WTC11 (cell line): ENCODE measurements around the gene RBM10. TPM values are rescaled to one million over a fixed set of nuclear protein-coding genes. Genes with fewer than 3 reads are reported as not detected.

Experiments
- ATAC-seq: fragments of 200-7000 bp; cut with Tn5 transposase; 2 replicates; pipeline ENCODE4 v1.10.0; 2021; ENCODE audit warnings: mild to moderate bottlenecking, moderate library complexity
- CTCF ChIA-PET: fragments of 300-600 bp; sonication (Branson Sonifier 250); formaldehyde crosslinking; loops from one replicate; lab custom pipeline; 2021; ENCODE audit warnings: antibody characterized with exemption; lab: Charles Lee
- POLR2A ChIA-PET: fragments of 350-600 bp; sonication (Branson Sonifier 250); formaldehyde crosslinking; loops from one replicate; lab custom pipeline; 2021; ENCODE audit warnings: antibody characterized with exemption; lab: Charles Lee
- DNase-seq: peaks from one replicate; pipeline ENCODE4 v3.0.0; 2021; ENCODE audit warnings: low spot score
- H3K27ac Mint-ChIP-seq: 2 replicates; pipeline ENCODE4 v1.8.0; 2021; ENCODE audit warnings: mixed read lengths
- H3K27me3 Mint-ChIP-seq: 2 replicates; pipeline ENCODE4 v1.8.0; 2021; ENCODE audit warnings: low read depth, mild to moderate bottlenecking, moderate library complexity, mixed read lengths
- H3K36me3 Mint-ChIP-seq: 2 replicates; pipeline ENCODE4 v1.8.0; 2021; ENCODE audit warnings: mixed read lengths
- H3K4me1 Mint-ChIP-seq: 2 replicates; pipeline ENCODE4 v1.8.0; 2022; ENCODE audit warnings: mixed read lengths
- H3K4me3 Mint-ChIP-seq: 2 replicates; pipeline ENCODE4 v1.8.0; 2021; ENCODE audit warnings: mild to moderate bottlenecking, moderate library complexity, mixed read lengths
- H3K9me3 Mint-ChIP-seq: 2 replicates; pipeline ENCODE4 v1.8.0; 2021; ENCODE audit warnings: mixed read lengths
- ATF2 ChIP-seq: sonication (generic); formaldehyde crosslinking; IDR thresholded peaks from 2 replicates; pipeline ENCODE4 v1.8.1; 2022; ENCODE audit warnings: low read depth, missing genetic modification reagents, borderline replicate concordance
- CBFB ChIP-seq: sonication (generic); formaldehyde crosslinking; IDR thresholded peaks from 2 replicates; pipeline ENCODE4 v1.8.1; 2022; ENCODE audit warnings: mild to moderate bottlenecking, low read depth, missing genetic modification reagents
- CTCF ChIP-seq: fragments of 200-600 bp; IDR thresholded peaks from 2 replicates; pipeline ENCODE4 v1.8.0; 2022; ENCODE audit warnings: antibody characterized with exemption
- E2F5 ChIP-seq: sonication (generic); formaldehyde crosslinking; IDR thresholded peaks from 2 replicates; pipeline ENCODE4 v1.8.1; 2022; ENCODE audit warnings: mild to moderate bottlenecking, moderate library complexity, missing genetic modification reagents
- EMX1 ChIP-seq: fragments of 250-450 bp; sonication (Bioruptor Pico); IDR thresholded peaks from 2 replicates; pipeline ENCODE4 v1.8.0; 2021; ENCODE audit warnings: mild to moderate bottlenecking
- ESRRA ChIP-seq: sonication (generic); formaldehyde crosslinking; IDR thresholded peaks from 2 replicates; pipeline ENCODE4 v1.8.1; 2022; ENCODE audit warnings: mild to moderate bottlenecking, missing genetic modification reagents, borderline replicate concordance
- FOXP4 ChIP-seq: sonication (generic); formaldehyde crosslinking; IDR thresholded peaks from 2 replicates; pipeline ENCODE4 v1.8.0; 2022; ENCODE audit warnings: mild to moderate bottlenecking, missing genetic modification reagents
- GRHL2 ChIP-seq: fragments of 250-450 bp; sonication (Bioruptor Pico); IDR thresholded peaks from 2 replicates; pipeline ENCODE4 v1.8.0; 2022; ENCODE audit warnings: mild to moderate bottlenecking, moderate library complexity; ENCODE audit not compliant: insufficient replicate concordance, severe bottlenecking
- NFATC4 ChIP-seq: fragments of 250-450 bp; sonication (Bioruptor Pico); IDR thresholded peaks from 2 replicates; pipeline ENCODE4 v1.9.0; 2021; ENCODE audit warnings: mild to moderate bottlenecking
- NR2C2 ChIP-seq: sonication (generic); formaldehyde crosslinking; IDR thresholded peaks from 2 replicates; pipeline ENCODE4 v1.8.0; 2022; ENCODE audit warnings: mild to moderate bottlenecking, missing genetic modification reagents
- PRDM15 ChIP-seq: sonication (generic); formaldehyde crosslinking; IDR thresholded peaks from 2 replicates; pipeline ENCODE4 v1.8.0; 2022; ENCODE audit warnings: missing genetic modification reagents
- RELA ChIP-seq: sonication (generic); formaldehyde crosslinking; IDR thresholded peaks from 2 replicates; pipeline ENCODE4 v1.8.1; 2022; ENCODE audit warnings: missing genetic modification reagents, mild to moderate bottlenecking, borderline replicate concordance
- total RNA-seq: library from RNA; stranded (reverse); gene quantifications from 3 replicates; pipeline ENCODE4 v1.2.3, GENCODE V29; 2021
- TF ChIP-seq, protein P1 (sequence below): sonication (generic); formaldehyde crosslinking; IDR thresholded peaks from 2 replicates; pipeline ENCODE4 v1.8.1; 2023; ENCODE audit warnings: mild to moderate bottlenecking, moderate library complexity, missing genetic modification reagents
- TF ChIP-seq, protein P2 (sequence below): sonication (generic); formaldehyde crosslinking; IDR thresholded peaks from 2 replicates; pipeline ENCODE4 v1.8.1; 2023; ENCODE audit warnings: mild to moderate bottlenecking, missing genetic modification reagents, borderline replicate concordance

RBM10 gene
- total RNA-seq, 1 experiment from 2014 or later: 66.1 TPM

- peak; percentile 17 for ATAC-seq
- POLR2A ChIA-PET: interaction anchor here (0.6 to 2.3 kb wide), 9 partner anchors 15 to 338 kb away, joined by 3 to 14 read pairs (median 3); partner anchors contain the start of gene USP11
- peak; percentile 54 for DNase-seq
- H3K4me1 Mint-ChIP-seq: peaks cover 30% of the 10 kb centered on the region
- no peaks in the 10 kb centered on the region; the same call in 1 of the 2 replicates for H3K27me3 Mint-ChIP-seq
- CTCF ChIA-PET: interaction anchor here (0.9 to 1.5 kb wide), 6 partner anchors 18 to 304 kb away, joined by 3 to 18 read pairs (median 6); no protein-coding TSS in a partner anchor
- H3K36me3 Mint-ChIP-seq: peaks cover 35% of the 10 kb centered on the region
- H3K27ac Mint-ChIP-seq: peak within 1 kb of the TSS; percentile 99
- peak within 1 kb of the TSS; percentile 90 for H3K4me3 Mint-ChIP-seq
- TF ChIP-seq, protein P1, sequence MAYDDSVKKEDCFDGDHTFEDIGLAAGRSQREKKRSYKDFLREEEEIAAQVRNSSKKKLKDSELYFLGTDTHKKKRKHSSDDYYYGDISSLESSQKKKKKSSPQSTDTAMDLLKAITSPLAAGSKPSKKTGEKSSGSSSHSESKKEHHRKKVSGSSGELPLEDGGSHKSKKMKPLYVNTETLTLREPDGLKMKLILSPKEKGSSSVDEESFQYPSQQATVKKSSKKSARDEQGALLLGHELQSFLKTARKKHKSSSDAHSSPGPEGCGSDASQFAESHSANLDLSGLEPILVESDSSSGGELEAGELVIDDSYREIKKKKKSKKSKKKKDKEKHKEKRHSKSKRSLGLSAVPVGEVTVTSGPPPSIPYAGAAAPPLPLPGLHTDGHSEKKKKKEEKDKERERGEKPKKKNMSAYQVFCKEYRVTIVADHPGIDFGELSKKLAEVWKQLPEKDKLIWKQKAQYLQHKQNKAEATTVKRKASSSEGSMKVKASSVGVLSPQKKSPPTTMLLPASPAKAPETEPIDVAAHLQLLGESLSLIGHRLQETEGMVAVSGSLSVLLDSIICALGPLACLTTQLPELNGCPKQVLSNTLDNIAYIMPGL: peak; percentile 79
- TF ChIP-seq FOXP4 (0 out of 2 replicates have a peak, but pooled peaks have one; percentile 54), CTCF (no peak), NFATC4 (CRISPR knock-in tag) (no peak), ATF2 (no peak), ESRRA (CRISPR knock-in tag) (no peak), EMX1 (CRISPR knock-in tag) (no peak), E2F5 (CRISPR knock-in tag) (no peak), PRDM15 (CRISPR knock-in tag) (no peak), GRHL2 (CRISPR knock-in tag) (no peak), RELA (CRISPR knock-in tag) (no peak), CBFB (no peak), NR2C2 (CRISPR knock-in tag) (no peak)
- TF ChIP-seq, protein P2, sequence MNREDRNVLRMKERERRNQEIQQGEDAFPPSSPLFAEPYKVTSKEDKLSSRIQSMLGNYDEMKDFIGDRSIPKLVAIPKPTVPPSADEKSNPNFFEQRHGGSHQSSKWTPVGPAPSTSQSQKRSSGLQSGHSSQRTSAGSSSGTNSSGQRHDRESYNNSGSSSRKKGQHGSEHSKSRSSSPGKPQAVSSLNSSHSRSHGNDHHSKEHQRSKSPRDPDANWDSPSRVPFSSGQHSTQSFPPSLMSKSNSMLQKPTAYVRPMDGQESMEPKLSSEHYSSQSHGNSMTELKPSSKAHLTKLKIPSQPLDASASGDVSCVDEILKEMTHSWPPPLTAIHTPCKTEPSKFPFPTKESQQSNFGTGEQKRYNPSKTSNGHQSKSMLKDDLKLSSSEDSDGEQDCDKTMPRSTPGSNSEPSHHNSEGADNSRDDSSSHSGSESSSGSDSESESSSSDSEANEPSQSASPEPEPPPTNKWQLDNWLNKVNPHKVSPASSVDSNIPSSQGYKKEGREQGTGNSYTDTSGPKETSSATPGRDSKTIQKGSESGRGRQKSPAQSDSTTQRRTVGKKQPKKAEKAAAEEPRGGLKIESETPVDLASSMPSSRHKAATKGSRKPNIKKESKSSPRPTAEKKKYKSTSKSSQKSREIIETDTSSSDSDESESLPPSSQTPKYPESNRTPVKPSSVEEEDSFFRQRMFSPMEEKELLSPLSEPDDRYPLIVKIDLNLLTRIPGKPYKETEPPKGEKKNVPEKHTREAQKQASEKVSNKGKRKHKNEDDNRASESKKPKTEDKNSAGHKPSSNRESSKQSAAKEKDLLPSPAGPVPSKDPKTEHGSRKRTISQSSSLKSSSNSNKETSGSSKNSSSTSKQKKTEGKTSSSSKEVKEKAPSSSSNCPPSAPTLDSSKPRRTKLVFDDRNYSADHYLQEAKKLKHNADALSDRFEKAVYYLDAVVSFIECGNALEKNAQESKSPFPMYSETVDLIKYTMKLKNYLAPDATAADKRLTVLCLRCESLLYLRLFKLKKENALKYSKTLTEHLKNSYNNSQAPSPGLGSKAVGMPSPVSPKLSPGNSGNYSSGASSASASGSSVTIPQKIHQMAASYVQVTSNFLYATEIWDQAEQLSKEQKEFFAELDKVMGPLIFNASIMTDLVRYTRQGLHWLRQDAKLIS: no peak
- H3K9me3 Mint-ChIP-seq: no peaks in the 10 kb centered on the region
These were observed 73.4 kb downstream of the RBM10 start, which contains the start of gene CDK16 for GRCh38 chrX:47218280-47218919. Gene CDK16, plus strand, starts transcription at chrX:47218681. Its CDS starts 4,877 bp downstream, at chrX:47223558.
